SJSA1 (cell line): ENCODE measurements around the gene XPR1. TPM values are rescaled to one million over a fixed set of nuclear protein-coding genes. Genes with fewer than 3 reads are reported as not detected.

Experiments used
- DNase-seq, 2 experiments: peaks; one replicate each; pipeline ENCODE4 v3.0.0-alpha.2; 2015 to 2020; ENCODE audit warnings: low spot score in 2 of 2, low read depth in 1 of 2
- H3K27ac ChIP-seq: fragments of 250-450 bp; sonication (Bioruptor Pico); 2 replicates; pipeline ENCODE4 v1.5.1; 2020; ENCODE audit warnings: mild to moderate bottlenecking, moderate library complexity
- H3K27me3 ChIP-seq: fragments of 250-450 bp; sonication (Bioruptor Pico); replicated peaks from 2 replicates; pipeline ENCODE4 v1.5.1; 2020; ENCODE audit warnings: mild to moderate bottlenecking, moderate library complexity
- H3K36me3 ChIP-seq: fragments of 250-450 bp; sonication (Bioruptor Pico); 2 replicates; pipeline ENCODE4 v1.5.1; 2020; ENCODE audit warnings: mild to moderate bottlenecking
- H3K4me1 ChIP-seq: fragments of 250-450 bp; sonication (Bioruptor Pico); replicated peaks from 2 replicates; pipeline ENCODE4 v1.6.1; 2021; ENCODE audit warnings: mild to moderate bottlenecking
- H3K4me3 ChIP-seq: fragments of 250-450 bp; sonication (Bioruptor Pico); 2 replicates; pipeline ENCODE4 v1.5.1; 2020; ENCODE audit warnings: mild to moderate bottlenecking
- H3K9me3 ChIP-seq: fragments of 250-450 bp; sonication (Bioruptor Pico); replicated peaks from 2 replicates; pipeline ENCODE4 v1.5.1; 2020; ENCODE audit warnings: mild to moderate bottlenecking
- total RNA-seq: library from RNA; depleted of rRNA; stranded (reverse); fragments of >200 nt; shearing (Covaris generic); gene quantifications from 2 replicates; pipeline ENCODE4 v1.2.3, GENCODE V29; 2014; rRNA removed

Gene XPR1
- total RNA-seq, 1 experiment from 2014 or later, result 19.6 TPM

GRCh38 chr1:180935326-180936109 is 303.7 kb downstream of the XPR1 start:
- Histone ChIP-seq H3K27me3 (no peaks in the 10 kb centered on the region), H3K9me3 (no peaks in the 10 kb centered on the region), H3K4me1 (no peaks in the 10 kb centered on the region), H3K27ac (no peak overlapping the region), H3K36me3 (0 out of 2 replicates have a peak, but pooled peaks cover 6% of the 10 kb centered on the region), H3K4me3 (no peak overlapping the region)
- no peak for DNase-seq

GRCh38 chr1:180936110-180937011 is 304.5 kb downstream of the XPR1 start:
- H3K4me3 ChIP-seq, result no peak overlapping the region
- 0 out of 2 replicates have a peak, but pooled peaks cover 6% of the 10 kb centered on the region for H3K36me3 ChIP-seq
- H3K27me3 ChIP-seq, result no peaks in the 10 kb centered on the region
- H3K9me3 ChIP-seq, result no peaks in the 10 kb centered on the region
- H3K27ac ChIP-seq, result no peak overlapping the region
- no peaks in the 10 kb centered on the region for H3K4me1 ChIP-seq
- DNase-seq, result no peak

- Histone ChIP-seq H3K4me3 (no peak overlapping the region), H3K9me3 (no peaks in the 10 kb centered on the region), H3K27ac (no peak overlapping the region), H3K36me3 (0 out of 2 replicates have a peak, but pooled peaks cover 6% of the 10 kb centered on the region), H3K4me1 (no peaks in the 10 kb centered on the region), H3K27me3 (no peaks in the 10 kb centered on the region)
- no peak for DNase-seq
Measured at GRCh38 chr1:180937012-180937372, 305.2 kb downstream of the XPR1 start.

- DNase-seq, result no peak
- Histone ChIP-seq H3K36me3 (0 out of 2 replicates have a peak, but pooled peaks cover 6% of the 10 kb centered on the region), H3K4me3 (no peak overlapping the region), H3K9me3 (no peaks in the 10 kb centered on the region), H3K27ac (no peak overlapping the region), H3K27me3 (no peaks in the 10 kb centered on the region), H3K4me1 (no peaks in the 10 kb centered on the region)
Measured at GRCh38 chr1:180937624-180938225, 305.9 kb downstream of the XPR1 start.

- no peak overlapping the region for H3K4me3 ChIP-seq
- no peaks in the 10 kb centered on the region for H3K9me3 ChIP-seq
- H3K4me1 ChIP-seq, result no peaks in the 10 kb centered on the region
- H3K27ac ChIP-seq, result no peak overlapping the region
- no peak for DNase-seq
- no peaks in the 10 kb centered on the region for H3K27me3 ChIP-seq
- H3K36me3 ChIP-seq, result 0 out of 2 replicates have a peak, but pooled peaks cover 6% of the 10 kb centered on the region
Measured at GRCh38 chr1:180939073-180939710, 307.4 kb downstream of the XPR1 start.

- H3K36me3 ChIP-seq, result 0 out of 2 replicates have a peak, but pooled peaks cover 6% of the 10 kb centered on the region
- no peaks in the 10 kb centered on the region for H3K4me1 ChIP-seq
- DNase-seq, result no peak
- H3K27me3 ChIP-seq, result no peaks in the 10 kb centered on the region
- H3K4me3 ChIP-seq, result no peak overlapping the region
- H3K27ac ChIP-seq, result no peak overlapping the region
- no peaks in the 10 kb centered on the region for H3K9me3 ChIP-seq
Measured at GRCh38 chr1:180939711-180940103, 307.9 kb downstream of the XPR1 start.

Other genes with a start within 250 kb of the XPR1 start
- 71.7 and 75.3 TPM in 2 replicates for gene ACBD6, start 129.4 kb upstream of the XPR1 start, total RNA-seq
- not detected in 2 replicates for gene OVAAL, start 73.1 kb upstream of the XPR1 start, total RNA-seq